HG02970 (cell line): Measurements from ENCODE around the gene IP6K1.
"Not testable (repeated sequence)": the region's sequence is repeated elsewhere in the genome, so short reads cannot be mapped to it uniquely, and the experiment has no call there.

Experiments
- ATAC-seq: cut with Tn5 transposase; IDR thresholded peaks from one replicate; pipeline ENCODE4 v1.9.1; 2021; ENCODE audit warnings: mild to moderate bottlenecking, moderate library complexity, moderate number of reproducible peaks; ENCODE audit not compliant: unreplicated experiment, low FRiP score

IP6K1 gene

DNA sequence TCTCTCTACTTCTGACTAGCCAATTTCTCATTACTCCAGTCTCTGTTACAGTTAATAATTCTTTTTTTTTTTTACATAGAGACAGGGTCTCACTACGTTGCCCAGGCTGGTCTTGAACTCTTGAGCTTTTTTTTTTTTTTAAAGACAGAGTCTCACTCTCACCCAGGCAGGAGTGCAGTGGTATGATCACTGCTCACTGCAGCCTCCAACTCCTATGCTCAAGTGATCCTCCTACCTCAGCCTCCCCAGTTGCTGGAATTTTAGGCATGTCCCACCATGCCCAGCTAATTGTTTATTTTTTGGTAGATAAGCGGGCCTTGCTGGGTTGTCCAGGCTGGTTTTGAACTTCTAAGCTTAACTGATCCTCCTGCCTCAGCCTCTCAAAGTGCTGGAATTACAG lies 13.6 kb downstream of the IP6K1 start:
- no peak for ATAC-seq

DNA sequence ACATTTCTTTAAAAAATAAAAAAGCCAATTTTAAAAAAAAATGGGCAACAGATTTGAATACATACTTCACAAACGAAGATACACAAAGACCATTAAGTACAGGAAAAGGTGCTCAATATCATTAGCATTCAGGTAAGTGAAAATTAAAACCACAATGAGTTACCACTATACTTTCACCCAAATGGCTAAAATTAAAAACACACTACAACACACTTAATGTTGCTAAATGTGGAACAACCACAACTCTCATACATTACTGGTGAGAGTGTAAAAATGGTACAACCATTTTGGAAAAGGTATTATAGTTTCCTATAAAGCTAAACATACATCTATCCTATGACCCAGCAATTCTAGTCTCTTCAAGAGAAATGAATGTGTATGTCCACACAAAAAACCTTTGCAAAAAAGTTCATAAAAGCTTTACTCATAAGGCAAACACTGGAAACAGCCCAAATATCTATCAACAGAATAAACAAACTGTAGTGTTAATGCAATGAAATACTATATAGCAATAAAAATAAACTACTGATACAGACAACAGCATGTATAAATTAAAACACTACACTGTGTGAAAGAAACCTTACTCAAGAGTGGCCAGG lies 14.9 kb downstream of the IP6K1 start:
- no peak for ATAC-seq

DNA sequence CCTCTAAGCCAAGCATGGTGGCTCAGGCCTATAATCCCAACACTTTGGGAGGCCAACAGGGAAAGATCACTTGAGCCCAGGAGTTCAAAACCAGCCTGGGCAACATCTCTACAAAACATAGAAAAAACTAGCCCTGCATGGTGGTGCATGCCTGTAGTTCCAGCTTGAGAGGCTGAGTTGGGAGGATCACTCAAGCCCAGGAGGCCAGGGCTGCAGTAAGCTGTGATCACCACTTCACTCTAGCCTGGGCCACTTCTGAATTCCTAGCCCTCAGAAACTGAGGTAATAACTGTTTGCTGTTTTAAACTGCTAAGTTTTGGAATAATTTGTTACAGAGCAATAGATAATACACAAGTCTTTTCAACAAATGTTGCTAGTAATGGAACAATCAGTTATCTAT lies 16.4 kb downstream of the IP6K1 start:
- no peak for ATAC-seq

DNA sequence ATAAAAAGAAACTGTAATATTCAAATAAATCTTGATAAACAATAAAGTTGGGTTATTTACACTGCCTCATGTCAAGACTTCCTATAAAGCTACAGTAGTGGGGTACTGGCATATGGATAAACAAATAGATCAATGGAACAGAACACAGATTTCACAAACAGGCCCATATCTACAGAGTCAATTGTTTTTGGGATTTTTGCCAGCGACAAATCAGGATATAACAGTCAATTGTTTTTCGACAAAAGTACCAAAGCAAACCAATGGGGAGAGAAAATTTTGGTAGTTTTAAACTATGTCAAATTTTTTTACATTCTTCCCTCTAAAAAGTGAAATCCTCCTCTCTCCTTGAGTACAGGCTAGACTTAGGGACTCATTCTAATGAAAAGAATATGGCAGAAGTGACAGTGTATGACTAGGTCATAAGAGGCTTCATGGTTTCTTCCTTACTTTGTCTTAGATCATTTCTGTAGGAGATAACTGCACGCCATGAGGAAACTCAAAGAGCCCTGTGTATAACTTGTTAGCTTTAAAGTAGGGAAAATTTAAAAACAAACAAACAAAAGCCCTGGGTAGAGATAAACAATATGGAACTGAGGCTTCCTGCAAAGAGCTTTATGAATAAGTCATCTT lies 16.9 kb downstream of the IP6K1 start:
- no peak for ATAC-seq

DNA sequence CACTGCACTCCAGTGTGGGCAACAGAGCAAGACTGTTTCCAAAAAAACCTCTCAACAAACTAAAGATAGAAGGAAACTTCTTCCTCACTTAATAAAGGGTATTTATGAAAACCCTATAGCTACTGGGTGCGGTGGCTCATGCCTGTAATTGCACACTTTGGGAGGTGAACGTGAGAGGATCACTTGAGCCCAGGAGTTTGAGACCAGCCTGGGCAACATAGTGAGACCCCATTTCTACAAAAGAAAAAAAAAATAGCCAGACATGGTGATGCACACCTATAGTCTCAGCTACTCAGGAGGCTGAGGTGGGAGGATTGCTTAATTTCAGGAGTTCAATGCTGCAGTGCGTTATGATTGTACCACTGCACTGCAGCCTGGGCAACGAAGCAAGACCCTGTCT lies 22.4 kb downstream of the IP6K1 start:
- ATAC-seq: no peak

DNA sequence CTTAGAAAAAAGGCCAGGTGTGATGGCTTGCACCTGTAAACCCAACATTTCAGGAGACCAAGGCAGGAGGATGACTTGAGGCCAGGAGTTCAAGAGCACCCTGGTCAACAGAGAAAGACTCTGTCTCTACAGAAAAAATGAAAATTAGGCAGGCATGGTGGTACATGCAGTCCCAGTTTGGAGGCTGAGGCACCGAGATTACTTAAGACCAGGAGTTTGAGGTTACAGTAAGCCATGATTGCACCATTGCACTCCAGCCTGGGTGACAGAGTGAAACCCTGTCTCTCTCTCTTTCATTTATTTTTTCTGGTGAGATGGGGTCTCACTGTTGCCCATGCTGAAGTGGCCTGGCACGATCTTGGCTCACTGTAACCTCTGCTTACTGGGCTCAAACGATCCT lies 24.7 kb downstream of the IP6K1 start:
- ATAC-seq: no peak

DNA sequence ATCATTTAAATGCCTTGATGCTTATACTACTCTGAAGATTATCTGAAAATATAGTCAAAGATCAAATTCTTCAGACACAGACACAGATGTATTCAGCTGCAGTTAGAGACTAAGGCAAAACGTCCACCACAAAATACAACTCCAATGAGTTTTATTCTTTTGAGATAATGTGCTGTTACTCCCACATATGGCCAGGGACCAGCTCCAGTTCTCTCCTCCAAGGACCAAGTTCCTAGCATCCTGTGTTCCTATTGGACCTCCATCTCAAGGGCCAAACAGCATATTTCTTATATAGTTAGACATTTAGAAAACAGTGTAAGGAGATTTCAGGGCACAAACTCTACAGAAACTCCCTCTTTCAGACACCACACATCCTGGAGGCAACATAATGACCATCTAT lies 27.1 kb downstream of the IP6K1 start:
- no peak for ATAC-seq

DNA sequence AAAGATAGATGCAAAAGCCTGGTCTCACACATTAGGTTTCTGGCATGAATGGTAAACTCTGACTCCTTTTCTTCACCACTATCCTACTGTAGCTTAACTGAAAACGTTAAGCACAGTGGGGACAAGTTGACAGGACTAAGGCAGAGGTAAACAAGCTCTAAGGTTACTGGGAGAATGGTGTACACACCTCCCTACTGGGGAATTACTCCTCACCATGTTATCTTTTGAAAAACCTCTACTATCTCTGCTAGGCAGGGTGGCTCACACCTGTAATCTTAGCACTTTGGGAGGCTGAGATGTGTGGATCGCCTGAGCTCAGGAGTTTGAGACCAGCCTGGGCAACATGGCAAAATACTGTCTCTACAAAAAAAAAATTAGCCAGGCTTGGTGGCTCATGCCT lies 29.1 kb downstream of the IP6K1 start:
- no peak for ATAC-seq

DNA sequence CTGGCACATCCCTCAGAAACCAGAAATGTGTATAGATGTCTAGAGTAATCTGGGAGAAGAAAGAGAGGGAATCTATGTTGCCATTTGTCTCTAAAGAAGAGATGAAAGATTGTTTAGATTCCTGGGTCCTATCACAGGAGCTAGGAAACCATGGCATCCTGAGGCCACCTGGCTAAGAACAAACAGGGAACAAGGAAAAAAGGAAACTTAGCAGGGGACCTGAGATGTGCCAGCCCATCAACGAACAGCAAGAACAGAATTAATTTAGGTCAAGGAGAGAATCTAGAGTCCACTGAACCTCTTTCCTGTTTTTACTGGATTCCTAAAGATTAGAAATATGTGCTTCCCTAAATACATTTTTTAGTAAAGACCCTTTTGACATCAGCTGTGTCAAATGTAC lies 30.3 kb downstream of the IP6K1 start:
- no peak for ATAC-seq

DNA sequence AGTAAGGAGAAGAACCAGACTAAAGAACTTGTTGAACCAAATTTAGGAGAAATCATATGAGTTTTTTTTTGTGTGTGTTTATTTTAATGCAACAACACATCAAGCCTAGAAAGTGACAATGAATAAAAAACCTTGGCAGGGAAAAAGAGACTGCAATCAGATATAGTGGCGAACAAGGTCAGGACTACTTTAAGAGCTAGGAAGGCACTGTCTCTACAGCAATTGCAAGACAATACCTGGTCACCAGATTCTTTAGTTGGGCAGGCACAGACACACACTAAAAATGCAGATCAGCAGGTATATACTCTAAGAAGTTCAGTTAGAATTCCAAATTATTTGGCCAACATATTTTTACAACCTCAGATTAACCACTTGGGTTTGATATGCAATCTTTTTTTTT lies 31.8 kb downstream of the IP6K1 start:
- no peak for ATAC-seq

DNA sequence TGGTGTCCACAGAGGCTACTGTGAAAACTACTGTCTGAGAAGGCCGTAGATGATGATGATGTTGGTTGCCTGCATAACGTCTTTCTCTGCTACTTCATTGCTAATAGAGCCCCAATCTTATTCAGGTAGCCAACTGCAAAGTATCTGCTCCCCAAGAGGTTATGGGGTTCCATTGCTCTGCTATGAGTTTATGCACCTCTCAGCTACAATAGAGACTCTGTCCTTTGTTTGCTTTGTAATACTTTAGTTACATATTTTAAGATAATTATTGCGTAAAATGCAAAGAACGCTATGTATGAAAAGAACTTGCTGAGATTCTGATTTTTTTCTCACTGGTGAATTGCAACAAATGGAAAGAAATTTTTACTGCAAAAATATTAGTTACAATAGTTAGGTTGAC lies 34.8 kb downstream of the IP6K1 start:
- no peak for ATAC-seq

DNA sequence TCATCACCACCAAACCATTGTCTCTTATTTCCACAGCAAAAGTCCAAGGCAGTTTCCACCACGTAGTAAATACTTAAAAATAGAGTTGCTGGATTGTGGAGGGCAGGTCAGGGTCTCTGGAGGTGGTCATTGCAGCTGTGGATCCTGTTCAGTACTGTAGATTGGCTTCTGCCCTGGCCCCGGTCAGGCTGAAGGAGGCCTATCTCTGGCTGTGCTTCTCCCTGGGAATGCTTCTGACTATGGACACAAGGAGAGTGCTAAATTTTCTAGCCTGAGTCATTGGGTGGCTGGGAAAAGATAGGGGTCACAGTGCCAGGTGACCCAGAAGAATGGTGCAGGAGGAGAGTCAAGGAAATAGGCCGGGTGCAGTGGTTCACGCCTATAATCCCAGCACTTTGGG lies 36.3 kb downstream of the IP6K1 start:
- no peak for ATAC-seq

DNA sequence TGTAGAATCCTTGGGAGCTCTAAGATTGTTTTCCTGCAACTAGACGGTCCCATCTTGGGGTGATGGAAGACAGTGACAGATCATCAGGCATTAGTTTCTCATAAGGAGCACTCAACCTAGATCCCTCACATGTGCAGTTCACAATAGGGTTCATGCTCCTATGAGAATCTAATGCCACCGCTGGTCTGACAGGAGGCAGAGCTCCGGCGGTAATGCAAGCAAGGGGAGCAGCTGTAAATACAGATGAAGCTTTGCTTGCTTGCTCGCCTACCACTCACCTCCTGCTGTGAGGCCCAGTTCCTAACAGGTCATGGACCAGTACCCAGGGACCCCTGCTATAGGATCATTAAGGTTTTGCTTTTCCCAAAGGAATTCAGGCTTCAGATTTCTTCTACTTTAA lies 37.5 kb downstream of the IP6K1 start:
- not testable (repeated sequence) for ATAC-seq

DNA sequence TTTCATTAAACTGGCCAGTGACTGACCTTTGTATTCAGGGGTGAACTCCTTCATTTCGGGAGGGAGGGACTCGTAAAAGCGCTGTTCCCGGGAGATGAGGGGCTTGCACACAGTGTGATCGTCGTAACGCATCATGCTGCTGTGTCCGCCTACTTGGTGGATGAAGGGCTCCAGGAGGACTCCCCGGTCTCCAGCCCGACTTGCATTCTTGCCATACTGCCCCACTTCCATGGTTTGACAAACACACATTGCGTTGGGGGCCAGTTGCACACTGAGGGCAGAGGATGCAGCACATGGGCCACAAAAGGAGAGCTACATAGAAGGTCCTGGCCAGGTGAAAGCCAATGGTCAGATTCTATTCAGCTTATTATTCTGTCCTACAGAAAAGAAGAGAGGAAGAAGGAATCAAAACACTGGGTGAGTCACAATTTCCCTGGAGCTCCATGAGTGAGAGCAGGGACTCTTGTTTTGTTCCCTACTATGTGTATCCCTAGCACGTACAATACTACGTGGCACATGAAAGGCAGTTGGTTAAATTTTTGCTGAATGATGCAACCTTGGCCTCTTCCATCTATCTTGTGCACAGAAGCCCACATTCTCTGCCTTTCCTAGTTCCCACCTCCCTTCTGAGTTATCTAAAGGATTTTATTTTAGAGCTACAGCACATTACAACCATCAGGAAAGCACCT lies 38.4 kb downstream of the IP6K1 start:
- no peak for ATAC-seq

DNA sequence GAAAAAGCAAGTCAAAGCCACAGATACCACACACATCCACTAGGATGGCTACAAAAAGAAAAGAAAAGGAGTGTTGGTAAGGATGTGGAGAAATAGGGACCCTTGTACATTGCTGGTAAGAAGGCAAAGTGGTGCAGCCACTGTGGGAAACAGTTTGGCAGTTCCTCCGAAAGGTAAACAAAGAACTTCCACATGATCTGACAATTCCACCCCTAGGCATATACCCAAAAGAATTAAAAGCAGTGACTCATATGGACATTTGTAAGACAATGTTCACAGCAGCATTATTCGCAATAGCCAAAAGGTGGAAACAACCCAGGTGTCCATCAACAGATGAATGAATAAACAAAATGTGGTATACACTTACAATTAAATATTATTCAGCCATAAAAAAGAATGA lies 40.4 kb downstream of the IP6K1 start:
- no peak for ATAC-seq

DNA sequence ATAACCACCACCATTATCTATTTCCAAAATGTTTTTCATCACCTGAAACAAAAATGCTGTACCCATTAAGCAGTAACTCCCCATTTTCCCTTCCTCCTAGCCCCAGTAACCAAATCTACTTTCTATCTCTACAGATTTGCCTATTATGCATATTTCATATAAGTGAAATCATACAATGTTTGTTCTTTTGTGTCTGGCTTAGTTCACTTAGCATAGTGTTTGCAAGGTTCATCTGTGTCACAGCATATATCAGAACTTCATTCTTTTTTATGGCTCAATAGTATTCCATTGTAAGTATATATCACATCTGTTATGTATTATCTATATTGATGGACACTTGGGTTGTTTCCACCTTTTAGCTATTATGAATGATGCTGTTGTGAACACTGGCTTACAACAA lies 45.9 kb downstream of the IP6K1 start:
- ATAC-seq: no peak

DNA sequence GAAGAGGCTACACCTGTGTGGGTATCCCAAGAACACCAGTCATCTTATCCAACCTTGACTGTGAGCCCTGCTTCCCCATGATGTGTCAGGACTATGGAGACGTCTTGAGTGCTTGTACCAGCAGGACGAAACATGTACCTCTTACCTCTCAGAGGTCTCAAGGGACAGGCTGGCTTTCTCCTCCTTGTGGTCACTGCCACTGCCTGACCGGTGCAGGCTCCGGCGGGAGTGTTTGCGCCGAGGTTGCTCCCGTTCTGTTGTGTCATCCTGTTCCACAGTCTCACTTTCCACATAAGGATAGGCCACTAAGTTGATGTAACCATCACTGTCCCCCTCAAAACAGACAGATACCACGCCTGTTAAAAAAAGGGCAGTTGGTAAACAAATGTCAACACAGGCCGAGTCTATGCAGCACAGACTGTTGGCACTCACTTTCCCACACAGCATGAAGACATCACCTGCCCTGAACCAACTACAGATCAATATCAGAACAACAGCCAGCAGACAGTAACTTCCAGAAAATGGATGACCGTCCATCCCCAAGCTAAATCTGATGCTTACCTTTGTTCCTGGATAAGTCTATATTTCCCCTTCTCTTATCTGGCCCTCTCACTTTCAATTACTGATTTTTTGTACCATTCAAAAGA lies 48.2 kb downstream of the IP6K1 start:
- ATAC-seq: no peak

DNA sequence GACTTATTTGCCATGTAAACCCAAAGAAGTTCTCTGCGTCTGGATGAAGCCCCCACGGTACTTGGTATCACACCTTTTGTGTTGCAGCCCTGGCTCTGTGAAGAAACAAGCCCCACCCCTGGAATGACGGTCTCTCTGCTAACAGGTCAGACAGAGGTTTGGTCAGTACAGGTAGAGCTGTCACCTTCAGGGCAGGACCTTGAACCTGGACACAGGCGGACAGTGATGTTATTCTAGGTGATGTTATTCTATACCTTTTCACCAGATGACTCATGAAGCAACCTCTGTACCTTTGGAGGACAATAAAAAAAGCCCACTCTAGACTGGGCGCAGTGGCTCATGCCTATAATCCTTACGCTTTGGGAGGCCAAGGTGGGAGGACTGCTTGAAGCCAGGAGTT lies 51.6 kb downstream of the IP6K1 start:
- no peak for ATAC-seq

DNA sequence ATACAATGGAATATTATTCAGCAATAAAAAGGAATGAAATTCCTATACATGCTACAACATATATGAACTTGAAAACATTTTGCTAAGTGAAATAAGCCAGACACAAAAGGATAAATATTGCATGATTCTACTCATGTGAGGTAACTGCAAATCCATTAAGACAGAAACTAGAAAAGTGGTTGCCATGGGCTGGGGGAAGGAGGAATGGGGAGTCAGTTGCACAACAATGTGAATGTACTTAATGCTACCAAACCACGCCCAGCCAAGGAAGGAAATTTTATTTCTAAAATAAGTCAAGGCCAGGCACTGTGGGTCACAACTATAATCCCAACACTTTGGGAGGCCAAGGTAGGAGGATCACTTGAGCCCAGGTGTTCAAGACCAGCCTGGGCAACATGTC lies 52.8 kb downstream of the IP6K1 start:
- no peak for ATAC-seq

DNA sequence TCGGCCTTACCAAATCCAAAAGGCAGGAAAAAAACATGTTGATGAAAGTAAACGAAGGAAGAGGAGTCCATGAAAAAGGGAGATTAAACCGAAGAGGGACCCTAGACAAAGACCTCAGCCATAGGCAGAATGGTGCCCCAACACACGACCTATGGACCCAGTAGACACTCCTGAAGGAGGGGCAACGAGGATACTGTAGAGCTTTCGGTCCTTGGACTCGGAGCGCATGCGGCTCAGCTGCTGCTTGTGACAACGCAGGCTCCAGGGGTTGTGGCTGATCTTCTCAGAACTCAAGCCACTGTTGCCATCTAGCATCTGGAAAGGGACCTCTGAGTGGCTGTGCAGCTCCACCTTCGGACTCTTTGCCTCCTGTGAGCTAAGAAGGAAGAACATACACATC lies 53.7 kb downstream of the IP6K1 start:
- ATAC-seq: no peak

DNA sequence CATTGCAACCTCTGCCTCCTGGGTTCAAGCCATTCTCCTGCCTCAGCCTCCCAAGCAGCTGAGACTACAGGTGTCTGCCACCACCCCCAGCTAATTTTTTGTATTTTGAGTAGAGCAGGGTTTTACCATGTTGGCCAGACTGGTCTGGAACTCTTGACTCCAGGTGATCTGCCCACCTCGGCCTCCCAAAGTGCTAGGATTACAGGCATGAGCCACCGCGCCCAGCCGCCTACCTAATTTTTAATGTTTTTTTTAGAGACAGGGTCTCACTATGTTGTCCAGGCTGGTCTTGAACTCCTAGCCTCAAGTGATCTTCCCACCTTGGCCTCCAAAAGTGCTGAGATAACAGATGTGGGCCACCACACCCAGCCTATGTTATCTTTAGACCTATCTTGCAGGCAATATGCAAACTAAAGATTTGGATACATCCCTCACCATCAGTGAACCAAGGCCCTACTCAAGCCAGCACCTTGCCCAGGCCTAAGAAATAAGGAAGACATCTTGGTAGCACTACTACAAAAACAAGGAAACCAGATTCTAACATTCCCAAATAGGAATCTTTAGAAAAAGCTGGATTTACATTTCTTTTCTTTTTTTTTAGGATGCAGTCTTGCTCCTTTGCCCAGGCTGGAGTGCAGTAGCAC lies 56.3 kb downstream of the IP6K1 start:
- no peak for ATAC-seq
